Stomach (tissue), 9 donors: Measurements from ENCODE around the gene ZFYVE16. TPM values are rescaled to one million over a fixed set of nuclear protein-coding genes. Genes with fewer than 3 reads are reported as not detected.

Source experiments
- DNase-seq, 2 donors: peaks; one replicate each; pipeline versions ENCODE4 v3.0.0 to v3.0.0-alpha.2; 2013 to 2019
- H3K27ac ChIP-seq, 5 donors: fragments of 200-600 bp in 4 of 5; sonication (generic) in 4 of 5; one replicate each; pipeline ENCODE4 v1.5.1; 2013 to 2019; ENCODE audit warnings: mild to moderate bottlenecking in 1 of 5, moderate library complexity in 1 of 5
- H3K27me3 ChIP-seq, 3 donors: fragments of 200-600 bp; sonication (generic); one replicate each; pipeline ENCODE4 v1.5.1; 2017 to 2019; ENCODE audit warnings: mixed run types in 1 of 3
- H3K36me3 ChIP-seq, 4 donors: fragments of 200-600 bp; sonication (generic); 1 replicate in 3 of 4; 2 replicates in 1 of 4; pipeline ENCODE4 v1.5.1; 2016 to 2019
- H3K4me1 ChIP-seq, 4 donors: fragments of 200-600 bp; sonication (generic); one replicate each; pipeline ENCODE4 v1.5.1; 2016 to 2019
- H3K4me3 ChIP-seq, 4 donors: fragments of 200-600 bp; sonication (generic) in 3 of 4; one replicate each; pipeline ENCODE4 v1.5.1; 2016 to 2019; ENCODE audit warnings: mild to moderate bottlenecking in 1 of 4
- H3K9me3 ChIP-seq, 4 donors: fragments of 200-600 bp; sonication (generic); one replicate each; pipeline ENCODE4 v1.5.1; 2016 to 2019
- EP300 ChIP-seq: sonication (generic); formaldehyde crosslinking; IDR thresholded peaks from one replicate; pipeline ENCODE4 v1.6.1; 2017; ENCODE audit warnings: antibody characterized with exemption
- POLR2A ChIP-seq, 4 donors: fragments of 450-650 bp; IDR thresholded peaks; one replicate each; pipeline ENCODE4 v1.6.1; 2016; ENCODE audit warnings: antibody characterized with exemption in 4 of 4, control low read depth in 2 of 4, mild to moderate bottlenecking in 1 of 4, moderate library complexity in 1 of 4
- POLR2AphosphoS5 ChIP-seq, 3 donors: sonication (generic); formaldehyde crosslinking; IDR thresholded peaks; one replicate each; pipeline ENCODE4 v1.6.1; 2016; ENCODE audit warnings: antibody characterized with exemption in 3 of 3
- WGBS, 5 donors: extraction: QIAGEN DNeasy Blood & Tissue Kit in 3 of 5; methylation state at CpG; one replicate each; pipeline versions ENCODE4 v1.1.5 to v1.1.7; 2013 to 2018; 5-methylcytosine and 5-hydroxymethylcytosine counted together
- intact Hi-C: fragments of 100-400 bp; cut with DNase I; formaldehyde crosslinking; loops from one replicate; pipeline ENCODE4 v1.15.1; 2023; ENCODE audit warnings: low total_unique reads
- polyA plus RNA-seq, 3 donors: library from polyadenylated mRNA; stranded (reverse); fragments of 200-250 nt; gene quantifications; one replicate each; pipeline ENCODE4 v1.2.3, GENCODE V29; 2013
- total RNA-seq, 5 donors: library from RNA; depleted of rRNA; stranded (reverse); fragments of >200 nt; gene quantifications; one replicate each; pipeline versions ENCODE4 v1.1.0 to v1.2.3, GENCODE V29; 2014 to 2016
- TF ChIP-seq, protein P1 (sequence below), 7 experiments: fragments of 450-650 bp in 4 of 7; fragments of 200-600 bp in 3 of 7; sonication (generic) in 3 of 7; IDR thresholded peaks; one replicate each; pipeline ENCODE4 v1.5.1; 2016 to 2019; ENCODE audit warnings: antibody characterized with exemption in 7 of 7, control low read depth in 2 of 7, mild to moderate bottlenecking in 1 of 7
- donor health status: healthy with polysubstance abuse.
- donor health status: Bipolar disorder and iron deficiency.
- donor health status: healthy.

ZFYVE16 gene
- total and polyA plus RNA-seq, 8 donors: 5.8 to 81.3 (median 23.3) TPM

GRCh38 chr5:80438739-80439138 lies 30.9 kb downstream of the ZFYVE16 start:
- Histone ChIP-seq H3K36me3 (peaks cover 15 to 65% (median 57%) of the 10 kb centered on the region in 4 donors), H3K4me1 (peaks cover 0 to 9% (median 0%) of the 10 kb centered on the region in 4 donors), H3K4me3 (no peak overlapping the region), H3K27ac (no peak overlapping the region), H3K27me3 (no peaks in the 10 kb centered on the region), H3K9me3 (no peaks in the 10 kb centered on the region)
- 41 to 72% (median 52%) methylated on average over 4 of the region's 4 CpGs for WGBS, 5 donors
- DNase-seq: no peak
- TF ChIP-seq, protein P1, sequence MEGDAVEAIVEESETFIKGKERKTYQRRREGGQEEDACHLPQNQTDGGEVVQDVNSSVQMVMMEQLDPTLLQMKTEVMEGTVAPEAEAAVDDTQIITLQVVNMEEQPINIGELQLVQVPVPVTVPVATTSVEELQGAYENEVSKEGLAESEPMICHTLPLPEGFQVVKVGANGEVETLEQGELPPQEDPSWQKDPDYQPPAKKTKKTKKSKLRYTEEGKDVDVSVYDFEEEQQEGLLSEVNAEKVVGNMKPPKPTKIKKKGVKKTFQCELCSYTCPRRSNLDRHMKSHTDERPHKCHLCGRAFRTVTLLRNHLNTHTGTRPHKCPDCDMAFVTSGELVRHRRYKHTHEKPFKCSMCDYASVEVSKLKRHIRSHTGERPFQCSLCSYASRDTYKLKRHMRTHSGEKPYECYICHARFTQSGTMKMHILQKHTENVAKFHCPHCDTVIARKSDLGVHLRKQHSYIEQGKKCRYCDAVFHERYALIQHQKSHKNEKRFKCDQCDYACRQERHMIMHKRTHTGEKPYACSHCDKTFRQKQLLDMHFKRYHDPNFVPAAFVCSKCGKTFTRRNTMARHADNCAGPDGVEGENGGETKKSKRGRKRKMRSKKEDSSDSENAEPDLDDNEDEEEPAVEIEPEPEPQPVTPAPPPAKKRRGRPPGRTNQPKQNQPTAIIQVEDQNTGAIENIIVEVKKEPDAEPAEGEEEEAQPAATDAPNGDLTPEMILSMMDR (IDR thresholded peaks at IDR 0.05): no peak
- TF ChIP-seq EP300 (no peak), POLR2A (IDR thresholded peaks at IDR 0.05) (no peak)
- intact Hi-C loops: no loop called here

DNA sequence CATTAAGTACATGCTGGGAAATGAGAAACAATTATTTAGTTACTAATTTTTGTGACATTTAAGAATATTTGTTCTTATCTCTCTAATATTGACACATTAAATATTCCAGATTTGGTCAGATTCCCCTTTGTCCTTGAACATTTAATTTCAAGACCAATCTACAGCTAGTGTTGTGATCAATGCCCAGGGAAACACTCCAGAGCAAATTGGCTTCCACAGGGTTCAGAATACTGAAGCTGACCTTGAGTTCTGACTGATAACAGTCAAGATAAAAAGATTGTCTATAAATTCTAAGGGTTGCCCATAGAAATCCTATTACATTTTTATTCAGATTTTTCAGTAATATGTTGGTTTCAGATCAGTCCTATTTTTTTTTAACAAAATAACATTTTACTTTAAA lies 31.3 kb downstream of the ZFYVE16 start:
- Histone ChIP-seq H3K9me3 (no peaks in the 10 kb centered on the region), H3K36me3 (peaks cover 15 to 68% (median 59%) of the 10 kb centered on the region in 4 donors)
- DNase-seq: no peak

DNA sequence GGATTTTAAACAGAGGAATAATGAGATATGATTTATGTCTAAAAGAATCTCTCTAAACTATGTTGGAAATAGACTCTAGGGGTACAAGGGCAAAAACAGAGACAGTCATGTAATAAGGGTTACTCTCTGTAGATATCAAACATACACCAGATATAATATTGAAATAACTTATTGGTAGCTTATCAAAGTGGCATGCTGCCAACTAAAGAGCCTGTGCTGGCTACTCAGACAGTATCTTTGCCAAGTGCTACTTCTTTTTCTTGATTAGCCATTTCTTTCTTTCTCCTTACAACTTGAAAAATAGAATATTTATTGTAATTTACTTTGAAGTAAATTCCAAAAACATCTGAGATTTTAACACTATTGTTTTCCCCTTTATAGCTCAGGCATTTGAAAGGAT lies 34.9 kb downstream of the ZFYVE16 start:
- no peaks in the 10 kb centered on the region for H3K9me3 ChIP-seq
- H3K27ac ChIP-seq: no peak overlapping the region
- peak in 1 of 2 donors; percentile 3 for DNase-seq
- H3K27me3 ChIP-seq: no peaks in the 10 kb centered on the region
- H3K4me3 ChIP-seq: no peak overlapping the region
- intact Hi-C loops: no loop called here
- TF ChIP-seq POLR2A (IDR thresholded peaks at IDR 0.05) (no peak), EP300 (no peak), POLR2AphosphoS5 (IDR thresholded peaks at IDR 0.05) (no peak)
- TF ChIP-seq, protein P1 (IDR thresholded peaks at IDR 0.05): no peak
- peaks cover under 1 to 67% (median 58%) of the 10 kb centered on the region in 4 donors for H3K36me3 ChIP-seq
- peaks cover 0 to 9% (median 0%) of the 10 kb centered on the region in 4 donors for H3K4me1 ChIP-seq

More for the DNA sequence above, 31.3 kb downstream of the ZFYVE16 start:
- intact Hi-C loops: no loop called here
- peaks cover 0 to 9% (median 0%) of the 10 kb centered on the region in 4 donors for H3K4me1 ChIP-seq
- H3K27me3 ChIP-seq: no peaks in the 10 kb centered on the region
- H3K4me3 ChIP-seq: no peak overlapping the region
- no peak for TF ChIP-seq POLR2AphosphoS5 (IDR thresholded peaks at IDR 0.05)
- TF ChIP-seq EP300: no peak
- TF ChIP-seq, protein P1 (IDR thresholded peaks at IDR 0.05): no peak
- TF ChIP-seq POLR2A (IDR thresholded peaks at IDR 0.05): no peak
- H3K27ac ChIP-seq: no peak overlapping the region

- TF ChIP-seq, protein P1 (IDR thresholded peaks at IDR 0.05): no peak
- TF ChIP-seq EP300 (no peak), POLR2AphosphoS5 (IDR thresholded peaks at IDR 0.05) (no peak), POLR2A (IDR thresholded peaks at IDR 0.05) (no peak)
- 83 to 95% (median 88%) methylated on average over 2 of the region's 2 CpGs for WGBS, 5 donors
- DNase-seq: no peak
- H3K27ac ChIP-seq: no peak overlapping the region
- intact Hi-C loops: no loop called here
- H3K4me1 ChIP-seq: no peaks in the 10 kb centered on the region
- H3K9me3 ChIP-seq: no peaks in the 10 kb centered on the region
- no peaks in the 10 kb centered on the region for H3K27me3 ChIP-seq
- no peak overlapping the region for H3K4me3 ChIP-seq
- peaks cover 21 to 75% (median 69%) of the 10 kb centered on the region in 4 donors for H3K36me3 ChIP-seq
These were observed 45.5 kb downstream of the ZFYVE16 start for GRCh38 chr5:80453366-80453765.
